Right ventricle myocardium superior (tissue), 1 donor: ENCODE results near the gene WFS1. TPM values are rescaled to one million over a fixed set of nuclear protein-coding genes. Genes with fewer than 3 reads are reported as not detected.

Experiments used
- ATAC-seq: fragments of 200-7000 bp; cut with Tn5 transposase; one replicate; pipeline ENCODE4 v1.9.1; 2020; ENCODE audit warnings: mild to moderate bottlenecking; ENCODE audit not compliant: poor library complexity
- DNase-seq: peaks from one replicate; pipeline ENCODE4 v3.0.0-alpha.2; 2020
- intact Hi-C: fragments of 100-400 bp; cut with DNase I; formaldehyde crosslinking; loops from one replicate; pipeline ENCODE4 v1.11.2; 2022
- total RNA-seq: library from RNA; stranded (reverse); fragmentation: NEBNext Ultra II Directional; extraction: Animal tissue kit (Norgen Biotek cat#: 25700); gene quantifications from one replicate; pipeline ENCODE4 v1.2.1, GENCODE V29; 2021
- donor health status: DM: no; HTN: yes; CAD: no; lungs with severe emphysema.

Gene WFS1
- total RNA-seq, 1 donor from 2014 or later: 81.7 TPM

DNA sequence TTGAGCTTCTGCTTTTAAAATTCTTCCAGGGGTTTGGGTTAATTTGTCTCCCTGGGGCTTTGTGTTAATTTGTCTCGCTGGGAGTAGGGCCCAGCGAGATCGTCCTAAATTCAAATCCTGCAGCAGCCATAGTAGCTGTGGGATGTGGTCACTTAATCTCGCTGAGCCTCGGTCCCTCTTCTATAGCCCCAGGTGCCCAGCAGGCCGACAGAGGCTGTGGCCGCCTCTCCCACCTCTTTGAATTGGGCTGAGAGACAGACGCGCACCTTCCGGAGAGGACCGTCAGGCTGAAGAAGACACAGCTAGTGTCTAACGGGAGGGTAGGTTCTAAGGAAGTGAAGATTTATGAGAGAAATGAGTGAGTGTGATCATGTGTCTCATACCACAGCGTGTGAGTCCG is 15.7 kb upstream of the WFS1 start:
- intact Hi-C loops: no loop called here
- DNase-seq (no peak), ATAC-seq (no peak)

DNA sequence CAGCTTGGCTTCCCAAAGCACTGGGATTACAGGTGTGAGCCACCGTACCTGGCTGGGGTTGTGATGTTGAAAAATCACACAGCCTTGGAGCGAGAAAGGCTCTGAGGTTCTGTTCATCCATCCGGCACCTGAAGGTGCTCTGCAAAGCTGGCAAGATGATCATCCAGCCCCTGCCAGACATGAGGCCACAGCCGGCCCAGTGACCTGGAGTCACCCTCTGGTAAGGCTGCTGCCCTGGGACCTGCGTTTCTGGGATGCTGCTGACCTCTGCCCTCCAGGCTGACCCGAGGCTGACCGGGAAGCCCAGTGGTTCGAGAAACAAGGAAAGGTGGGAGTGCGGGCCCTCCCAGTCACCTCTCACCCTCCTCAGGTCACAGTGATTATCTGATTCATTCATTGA is 13.5 kb upstream of the WFS1 start:
- ATAC-seq: no peak
- intact Hi-C loops: no loop called here
- no peak for DNase-seq

DNA sequence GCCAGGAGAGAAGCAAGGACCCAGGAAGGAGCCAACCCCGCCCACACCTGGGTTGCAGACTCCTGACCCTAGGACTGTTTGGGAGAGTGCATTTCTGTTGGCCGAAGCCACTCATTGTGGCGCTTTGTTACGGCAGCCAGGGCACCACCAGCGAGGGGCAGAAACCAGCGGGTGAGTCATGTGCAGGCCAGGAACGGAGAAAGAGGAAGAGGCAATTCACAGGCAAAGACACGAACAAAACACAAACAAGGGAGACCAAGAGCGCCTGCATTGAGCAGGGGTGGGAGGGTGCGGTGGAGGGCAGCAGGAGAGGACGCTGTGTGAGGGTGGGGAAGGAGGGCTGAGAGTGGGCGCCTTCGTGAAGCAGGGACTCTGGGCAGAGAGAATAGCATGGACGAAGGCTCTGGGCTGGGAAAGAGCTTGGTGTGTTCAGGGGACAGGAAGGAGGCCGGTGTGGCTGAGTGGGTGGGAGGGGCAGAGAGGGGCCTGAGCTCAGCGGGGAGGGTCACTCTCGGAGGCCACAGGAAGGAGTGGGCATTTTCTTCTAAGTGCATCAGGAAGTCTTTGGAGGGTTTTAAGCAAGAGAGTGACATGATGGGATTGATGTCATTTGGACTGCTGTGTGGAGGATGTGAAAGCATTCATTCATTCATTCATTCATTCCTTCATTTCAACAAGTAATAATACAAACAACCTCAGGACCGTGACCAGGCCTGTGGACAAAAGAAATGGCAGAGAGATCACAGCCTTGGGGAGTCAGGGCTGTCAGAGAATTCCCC is 12.2 kb upstream of the WFS1 start:
- DNase-seq (no peak), ATAC-seq (no peak)
- intact Hi-C loops: no loop called here

DNA sequence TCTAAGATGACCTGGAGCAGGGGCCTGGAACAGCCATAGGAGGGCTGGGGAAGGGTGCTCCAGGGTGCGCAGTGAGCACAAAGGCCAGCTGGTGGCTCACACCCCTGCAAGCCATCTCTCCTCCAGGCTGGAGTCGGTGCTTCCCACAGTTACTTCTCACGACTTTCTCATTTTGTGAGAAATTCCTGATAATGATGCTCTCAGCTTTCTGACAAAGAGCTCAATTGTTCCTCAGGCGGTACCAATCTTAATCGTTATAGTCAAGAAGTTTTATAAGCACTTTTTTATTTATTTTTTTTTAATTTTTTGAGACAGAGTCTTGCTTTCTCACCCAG is 11.7 kb upstream of the WFS1 start:
- ATAC-seq (no peak), DNase-seq (no peak)
- intact Hi-C loops: no loop called here

DNA sequence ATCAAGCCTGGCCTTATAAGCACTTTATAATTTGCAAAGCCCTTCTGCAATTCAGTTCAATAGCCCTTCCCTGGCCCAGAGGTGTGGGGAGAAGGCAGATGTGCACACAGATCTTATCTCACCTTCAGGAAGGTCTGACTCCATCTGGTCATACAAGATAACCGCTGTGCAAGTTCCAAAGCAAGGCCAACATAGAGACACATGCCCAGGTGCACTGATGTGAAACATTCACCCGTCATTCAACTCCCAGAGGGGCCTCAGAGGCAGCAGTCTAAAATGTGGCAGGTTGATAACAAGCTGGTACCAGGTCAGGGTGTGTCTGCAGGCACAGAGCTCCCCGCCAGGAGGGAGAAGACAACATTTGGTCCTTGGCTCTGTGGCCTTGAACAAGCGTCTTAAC is 10.9 kb upstream of the WFS1 start:
- ATAC-seq: no peak
- no peak for DNase-seq
- intact Hi-C loops: no loop called here

DNA sequence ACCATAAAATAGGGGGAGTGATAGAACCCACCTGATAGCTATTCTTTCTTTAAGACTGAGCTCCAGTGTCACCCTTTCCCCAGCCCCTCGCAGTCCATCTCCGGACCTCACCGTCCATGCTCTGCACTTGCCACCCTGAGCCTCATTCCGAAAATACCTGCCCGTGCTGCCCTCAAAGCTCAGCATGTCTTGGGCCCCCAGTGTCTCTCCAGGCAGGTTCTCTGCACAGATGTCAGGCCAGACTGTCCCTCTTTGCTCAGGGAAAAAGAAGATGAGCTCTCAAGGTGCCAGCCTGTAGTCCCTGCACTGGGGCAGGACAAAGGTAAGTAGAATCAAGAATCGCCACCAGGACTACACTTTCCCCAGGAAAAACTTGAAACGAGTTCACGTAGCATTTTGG is 9.8 kb upstream of the WFS1 start:
- intact Hi-C loops: loop anchor here (5.0 kb wide), 1 partner anchor 67 kb away; no protein-coding TSS in a partner anchor

DNA sequence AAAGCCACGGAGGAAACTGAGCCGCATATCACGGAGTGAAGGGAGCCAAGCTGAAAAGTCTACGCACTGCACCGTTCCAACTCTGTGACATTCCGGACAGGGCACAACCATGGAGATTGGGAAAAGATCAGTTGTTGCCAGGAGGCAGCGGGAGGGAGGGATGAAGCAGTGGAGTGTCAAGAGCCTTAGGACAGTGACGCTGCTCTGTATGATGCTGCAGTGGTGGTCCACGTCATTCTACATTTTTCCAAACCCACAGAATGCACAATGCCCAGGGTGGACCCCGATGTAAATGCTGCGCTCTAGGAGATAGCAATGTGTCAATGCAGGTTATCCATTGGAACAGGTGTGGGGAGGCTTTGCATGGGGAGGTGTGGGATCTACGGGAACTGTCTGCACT is 7.5 kb upstream of the WFS1 start:
- DNase-seq: no peak
- intact Hi-C loops: loop anchor here (5.0 kb wide), 1 partner anchor 65 kb away; no protein-coding TSS in a partner anchor
- ATAC-seq: no peak

More for the DNA sequence above, 9.8 kb upstream of the WFS1 start:
- ATAC-seq (no peak), DNase-seq (no peak)

DNA sequence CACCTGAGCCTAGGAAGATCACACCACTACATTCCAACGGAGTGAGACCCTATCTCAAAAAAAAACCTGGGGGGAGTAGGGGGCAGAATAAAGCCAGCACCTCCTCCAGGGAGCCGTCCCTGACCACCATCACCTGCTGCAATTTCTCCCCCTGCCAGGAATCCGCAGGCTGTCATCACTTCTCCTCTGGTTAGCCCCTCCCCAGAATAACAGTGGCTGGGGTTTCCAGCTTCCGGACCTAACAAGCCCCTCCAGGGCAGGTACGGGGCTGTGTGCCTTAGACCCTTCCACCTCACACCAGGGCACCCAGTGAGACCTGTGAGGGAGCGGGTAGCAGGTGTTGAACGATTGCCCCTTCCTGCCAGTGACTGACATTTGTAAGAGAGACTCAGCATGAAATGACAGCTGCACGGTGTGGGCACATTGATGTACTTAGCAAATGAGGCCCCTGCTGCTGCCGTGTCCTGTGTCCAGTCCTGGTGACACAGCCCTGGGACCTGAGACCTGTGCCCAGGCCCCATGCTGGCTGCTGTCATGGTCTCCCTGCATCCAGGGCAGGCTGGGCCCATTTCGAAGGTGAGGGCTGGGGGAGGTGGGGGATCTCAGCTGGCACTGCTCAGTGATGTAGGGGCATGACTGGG is 6.7 kb upstream of the WFS1 start:
- ATAC-seq (no peak), DNase-seq (no peak)
- intact Hi-C loops: loop anchor here (5.0 kb wide), 1 partner anchor 64 kb away; no protein-coding TSS in a partner anchor

DNA sequence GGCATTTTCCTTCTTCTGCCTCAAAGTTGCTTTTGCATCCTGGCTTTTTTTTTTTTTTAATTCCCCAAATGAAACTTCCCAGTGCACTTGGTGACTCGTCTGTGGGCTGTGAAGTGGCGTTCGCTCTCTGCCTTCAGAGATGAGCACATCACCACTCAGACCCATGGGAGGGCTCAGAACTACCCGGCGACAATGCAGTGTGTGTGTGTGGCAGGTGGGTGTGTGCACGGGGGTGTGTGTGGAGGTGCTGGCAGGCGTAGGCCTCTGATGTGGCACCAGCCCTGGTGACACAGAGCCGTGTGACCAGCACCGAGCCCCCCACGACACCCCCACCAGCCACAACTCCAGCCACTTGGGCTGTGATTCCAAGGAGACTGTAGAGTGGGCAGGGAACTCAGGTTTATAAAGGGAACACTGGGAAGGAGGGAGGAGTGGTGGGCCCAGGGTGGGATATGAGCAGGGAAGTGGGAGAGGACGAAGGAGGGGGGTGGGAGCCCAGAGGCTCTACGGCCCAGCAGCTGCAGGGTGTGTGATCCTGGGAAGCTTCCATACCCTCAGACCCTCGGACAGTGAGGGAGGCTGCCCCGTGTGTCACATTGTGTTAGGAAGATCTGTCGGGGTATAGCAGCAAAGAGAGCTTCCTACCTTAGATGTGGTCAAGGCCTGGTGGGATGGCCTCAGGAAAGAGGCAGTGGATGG is 6.0 kb upstream of the WFS1 start:
- intact Hi-C loops: loop anchor here (5.0 kb wide), 1 partner anchor 64 kb away; no protein-coding TSS in a partner anchor
- DNase-seq (no peak), ATAC-seq (no peak)

DNA sequence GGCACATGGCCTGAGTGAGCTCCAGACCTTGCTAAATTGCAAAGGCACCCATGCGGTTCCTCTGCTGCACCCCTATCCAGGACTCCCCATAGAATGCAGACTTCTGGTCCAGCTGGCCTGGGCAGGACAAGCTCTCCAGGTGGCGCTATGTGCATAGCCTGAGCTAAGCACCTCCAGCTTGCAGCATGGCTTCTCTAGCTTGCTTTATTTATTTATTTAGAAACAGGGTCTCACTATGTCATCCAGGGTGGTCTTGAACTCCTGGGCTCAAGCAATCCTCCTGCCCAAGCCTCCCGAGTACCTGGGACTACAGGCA is 5.5 kb upstream of the WFS1 start:
- ATAC-seq (peak; percentile 72), DNase-seq (no peak)
- intact Hi-C loops: loop anchor here (5.0 kb wide), 1 partner anchor 63 kb away; no protein-coding TSS in a partner anchor

DNA sequence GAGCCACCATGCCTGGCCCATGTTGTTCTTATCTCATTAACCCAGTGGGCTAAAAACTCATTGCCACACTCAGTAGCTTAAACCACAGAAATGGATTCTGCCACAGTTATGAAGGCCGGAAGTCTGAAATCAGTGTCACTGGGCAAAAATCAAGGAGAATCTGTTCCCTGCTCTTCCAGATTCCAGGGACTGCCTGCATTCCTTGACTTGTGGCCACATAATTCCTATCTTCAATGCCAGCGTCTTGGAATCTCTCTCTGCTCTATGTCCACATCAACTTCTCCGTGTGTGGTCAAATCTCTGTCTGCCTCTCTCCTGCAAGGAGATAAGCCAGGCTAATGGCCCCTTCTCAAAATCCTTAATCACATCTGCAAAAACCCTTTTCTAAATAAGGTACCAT is 4.1 kb upstream of the WFS1 start:
- ATAC-seq: no peak
- DNase-seq: no peak
- intact Hi-C loops: no loop called here

DNA sequence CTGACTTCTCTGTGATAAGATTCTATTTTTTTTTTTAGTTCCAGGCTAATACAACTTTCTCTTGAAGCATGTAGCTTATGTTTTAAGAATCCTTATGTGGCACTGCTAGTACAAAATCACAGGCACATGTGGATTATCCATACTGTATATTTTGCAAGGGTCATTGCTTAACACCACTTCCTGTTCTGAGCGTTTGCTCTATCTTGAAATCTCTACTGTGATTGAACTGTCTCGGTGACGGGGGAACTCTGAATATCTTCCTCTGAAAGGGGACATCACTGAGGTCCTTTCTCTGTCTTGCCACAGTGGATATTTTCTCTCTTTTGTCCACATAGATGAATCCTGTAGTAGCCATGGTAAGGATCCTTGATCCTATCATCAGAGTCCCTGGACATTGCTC is 2.1 kb upstream of the WFS1 start:
- ATAC-seq (no peak), DNase-seq (no peak)
- intact Hi-C loops: no loop called here

DNA sequence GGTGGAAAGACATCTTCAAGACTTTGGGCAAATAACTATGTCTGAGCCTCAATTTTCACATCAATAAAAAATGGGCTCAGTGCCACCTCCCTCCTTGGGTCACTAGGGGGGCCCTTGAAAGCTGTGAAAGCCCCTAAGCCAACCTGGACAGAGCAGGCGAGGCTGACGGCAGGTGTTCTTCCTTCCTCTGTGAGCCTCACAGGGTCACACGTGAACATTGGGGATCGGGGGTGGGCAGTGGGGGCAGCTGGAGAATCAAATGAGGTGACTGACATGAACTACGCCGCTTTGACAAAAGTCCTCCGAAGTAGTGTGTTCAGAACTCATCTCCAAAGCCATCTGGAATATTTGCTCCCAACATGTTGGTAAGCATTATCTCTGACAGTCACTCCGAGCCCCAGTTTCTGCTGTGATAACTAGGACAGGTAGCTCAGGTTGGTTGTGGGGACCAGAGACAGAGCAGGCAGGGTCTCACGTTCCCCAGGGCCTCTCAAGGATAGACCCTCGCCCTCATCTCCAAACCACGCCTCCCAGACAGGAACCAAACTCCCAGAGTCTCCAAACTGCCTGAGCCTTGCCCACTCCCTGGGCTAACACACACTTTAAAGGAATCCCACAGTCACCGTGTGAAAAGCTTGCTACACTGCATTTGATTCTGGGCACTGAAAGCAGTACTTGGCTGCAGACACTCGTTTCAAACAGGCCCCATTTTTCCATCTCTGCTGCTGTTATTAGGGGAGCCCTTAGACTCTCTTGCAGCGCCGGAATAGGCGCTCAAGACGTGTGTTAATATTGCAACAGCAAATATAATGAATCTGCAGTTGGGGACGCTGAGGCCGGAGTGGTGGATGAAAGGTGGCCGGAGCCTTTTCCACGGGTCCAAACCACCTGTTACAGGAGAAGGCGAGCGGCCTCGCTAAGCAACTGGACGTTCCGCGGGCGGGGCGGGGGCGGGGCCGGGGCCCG is 717 bp upstream of the WFS1 start:
- intact Hi-C loops: no loop called here
- no peak for ATAC-seq
- peak; percentile 30 for DNase-seq

DNA sequence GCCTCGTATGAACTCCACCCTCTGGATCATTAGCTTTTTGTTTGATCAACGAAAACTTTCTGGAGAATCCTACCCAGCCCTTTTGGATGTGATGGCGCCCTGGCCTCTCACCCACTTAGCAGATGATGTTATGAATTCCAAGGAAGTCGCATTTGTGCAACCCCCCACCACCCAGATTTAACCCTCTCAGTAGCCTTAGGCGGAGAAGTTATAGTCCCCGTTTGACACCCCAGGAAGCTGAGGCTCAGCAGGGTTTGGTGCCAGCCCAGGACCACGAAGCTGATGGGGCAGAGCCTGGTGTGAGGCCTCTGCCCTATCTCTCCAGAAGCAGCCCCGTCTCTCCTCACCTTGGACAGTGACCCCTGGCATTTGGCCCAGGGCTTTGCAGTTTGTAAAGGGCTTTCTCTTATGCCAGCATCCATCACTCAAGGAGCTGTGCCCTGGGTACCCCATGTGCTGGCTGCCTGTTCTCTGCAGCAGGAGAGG is 1.0 kb downstream of the WFS1 start:
- intact Hi-C loops: no loop called here
- DNase-seq (peak; percentile 58), ATAC-seq (no peak)

DNA sequence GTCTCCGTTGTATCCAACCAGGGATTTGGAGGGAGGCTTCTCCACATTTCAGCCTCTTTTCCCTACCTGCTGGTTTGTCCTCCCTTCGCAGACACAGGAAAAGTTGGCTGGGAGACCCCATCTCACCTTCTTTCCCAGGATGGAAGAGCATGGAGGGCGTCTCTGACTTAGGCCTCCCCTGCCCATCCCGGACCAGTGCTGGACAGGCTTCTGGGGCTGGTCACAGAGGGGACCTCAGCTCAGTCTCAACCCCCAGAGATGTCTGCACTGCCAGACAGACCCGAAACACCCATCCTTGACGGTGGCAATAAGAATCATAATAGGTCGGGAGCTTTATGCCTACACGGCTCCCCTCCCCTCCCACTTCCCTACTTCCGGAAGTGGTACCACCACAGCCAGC is 1.6 kb downstream of the WFS1 start:
- intact Hi-C loops: no loop called here
- DNase-seq (no peak), ATAC-seq (no peak)

DNA sequence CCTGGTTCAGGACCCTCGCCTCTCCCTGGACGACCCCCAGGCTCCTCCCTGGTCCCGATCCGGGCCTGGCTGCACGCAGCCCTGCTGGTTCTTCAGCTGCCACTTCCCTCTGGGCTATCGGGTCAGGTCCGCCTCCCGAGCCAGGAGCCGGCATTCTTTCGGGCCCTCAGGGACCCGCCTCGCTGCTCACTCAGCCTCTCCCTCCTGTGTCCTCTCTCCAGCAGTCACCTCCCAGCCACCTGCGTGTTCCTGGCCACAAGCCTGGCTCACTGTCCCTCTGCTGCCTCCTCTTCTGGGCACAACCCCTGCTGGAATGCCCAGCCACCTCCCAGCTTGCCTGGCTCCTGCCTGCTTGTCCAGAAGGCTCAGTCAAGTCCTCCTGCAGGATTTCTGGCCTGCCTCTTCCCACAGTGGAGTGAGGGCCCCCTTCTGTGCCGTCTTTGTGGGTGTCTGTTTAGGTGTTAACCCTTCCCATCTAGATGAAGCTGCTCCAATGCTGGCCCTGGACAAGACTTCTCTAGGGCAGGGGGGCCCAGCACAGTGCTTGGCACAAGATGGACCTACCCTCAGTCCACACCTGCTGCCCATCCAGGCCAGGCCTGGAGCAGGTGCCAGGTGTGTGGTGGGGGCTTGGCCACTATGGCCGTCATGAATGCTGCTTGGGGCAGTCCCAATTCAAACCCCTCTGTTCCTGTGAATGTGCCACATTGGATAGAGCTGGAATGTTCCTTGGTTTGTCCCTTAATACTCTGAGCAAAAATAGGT is 2.2 kb downstream of the WFS1 start:
- intact Hi-C loops: no loop called here

DNA sequence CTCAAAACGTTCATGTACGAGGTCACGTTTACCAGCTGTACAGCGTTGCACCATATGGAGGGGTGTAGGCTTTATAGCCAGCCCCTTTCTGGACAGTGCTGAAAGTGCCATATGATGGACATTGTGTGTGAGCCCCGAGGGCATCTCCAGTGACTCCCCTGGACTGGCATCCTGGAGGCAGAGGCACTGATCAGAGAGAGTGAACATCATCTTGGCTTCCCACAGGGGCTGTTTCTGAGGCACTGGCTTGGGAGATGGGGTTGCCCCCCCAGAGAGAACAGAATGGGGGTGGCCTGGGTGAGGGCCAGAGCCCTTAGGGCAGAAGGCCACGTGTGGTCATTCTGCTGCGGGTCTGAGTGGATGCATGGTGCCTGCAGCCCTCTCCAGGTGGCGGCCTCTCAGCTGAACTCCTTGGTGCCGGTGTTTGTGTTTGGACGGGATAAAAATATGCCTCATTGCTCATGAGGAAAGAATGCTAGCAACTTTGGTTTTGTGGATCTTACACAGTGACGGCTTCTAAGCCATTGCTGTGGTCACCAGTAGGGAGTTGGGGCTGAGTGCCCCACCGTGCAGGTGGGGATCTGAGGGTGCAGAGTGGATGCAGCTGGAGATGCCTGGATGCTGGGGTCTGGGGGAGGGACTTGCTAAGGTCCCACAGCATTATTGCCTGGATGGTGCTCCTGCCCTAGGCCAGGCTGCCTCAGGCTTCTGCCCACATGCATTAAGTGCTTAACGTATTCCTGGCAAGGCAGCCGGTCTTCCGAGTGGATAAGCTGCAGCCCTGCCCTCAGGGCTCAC is 3.4 kb downstream of the WFS1 start:
- intact Hi-C loops: no loop called here
- DNase-seq (peak; percentile 39), ATAC-seq (no peak)

More for the DNA sequence above, 2.2 kb downstream of the WFS1 start:
- ATAC-seq (peak; percentile 42), DNase-seq (peak; percentile 82)
